HG03558 (cell line): ENCODE measurements around the gene HTR3C.
"Not testable (repeated sequence)": the region's sequence is repeated elsewhere in the genome, so short reads cannot be mapped to it uniquely, and the experiment has no call there.

Experiments used
- ATAC-seq: cut with Tn5 transposase; IDR thresholded peaks from one replicate; pipeline ENCODE4 v1.9.1; 2021; ENCODE audit warnings: moderate number of reproducible peaks; ENCODE audit not compliant: unreplicated experiment; ENCODE audit errors: extremely low read depth

The HTR3C gene

GRCh38 chr3:184052767-184053166 is at the start of gene HTR3C:
HTR3C (plus strand) TSS chr3:184053047; CDS start chr3:184053081, 34 bp downstream.
- ATAC-seq = no peak

- ATAC-seq = no peak
Observed at GRCh38 chr3:184003187-184003967, 49.5 kb upstream of the HTR3C start.

DNA sequence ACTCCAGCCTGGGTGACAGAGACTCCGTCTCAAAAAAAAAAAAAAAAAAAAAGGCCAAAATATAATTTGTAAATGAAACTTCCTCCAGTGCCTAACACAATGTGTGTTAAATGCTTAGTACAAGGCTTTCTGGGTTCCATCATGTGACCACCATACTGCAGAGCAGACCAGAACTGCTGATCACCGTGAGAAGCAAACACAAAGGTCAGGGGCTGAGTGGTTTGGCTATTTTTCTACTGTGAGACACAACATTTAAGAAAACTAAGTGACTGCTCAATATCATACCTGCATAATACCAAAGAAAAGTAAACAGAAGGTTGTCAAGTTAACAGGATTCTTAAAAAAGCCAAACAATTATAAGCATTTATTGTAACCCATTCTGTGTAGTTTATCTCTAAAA is 48.4 kb upstream of the HTR3C start:
- no peak for ATAC-seq

- ATAC-seq = no peak
Observed at GRCh38 chr3:184005941-184006507, 46.8 kb upstream of the HTR3C start.

GRCh38 chr3:184007143-184007813 is 45.6 kb upstream of the HTR3C start:
- ATAC-seq = not testable (repeated sequence)

GRCh38 chr3:184008161-184008560 is 44.7 kb upstream of the HTR3C start:
- no peak for ATAC-seq

DNA sequence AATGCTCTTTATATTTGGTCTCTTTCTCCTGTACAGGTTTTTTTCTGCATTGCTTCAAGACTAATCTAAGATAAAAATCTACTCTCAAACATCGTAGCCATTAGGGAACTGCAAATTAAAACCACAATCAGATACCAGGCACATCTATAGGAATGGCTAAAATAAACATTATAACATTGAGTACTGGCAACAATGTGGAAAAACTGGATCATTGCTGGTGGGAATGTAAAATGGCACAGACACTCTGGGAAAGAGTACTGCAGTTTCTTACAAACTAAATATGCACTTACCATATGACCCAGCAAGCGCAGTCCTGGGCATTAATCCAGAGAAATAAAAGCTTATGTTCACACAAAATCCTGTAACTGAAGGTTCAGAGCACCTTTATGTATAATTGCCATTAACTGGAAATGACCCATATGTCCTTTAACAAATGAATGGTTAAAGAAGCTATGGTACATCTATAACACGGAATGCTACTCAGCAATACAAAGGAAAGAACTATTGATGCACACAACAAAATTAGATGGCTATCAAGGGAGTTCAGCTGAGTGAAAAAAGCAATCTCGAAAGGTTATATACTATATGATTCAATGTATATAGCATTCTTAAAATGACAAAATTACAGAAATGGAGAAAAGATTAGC is 41.5 kb upstream of the HTR3C start:
- ATAC-seq = no peak

DNA sequence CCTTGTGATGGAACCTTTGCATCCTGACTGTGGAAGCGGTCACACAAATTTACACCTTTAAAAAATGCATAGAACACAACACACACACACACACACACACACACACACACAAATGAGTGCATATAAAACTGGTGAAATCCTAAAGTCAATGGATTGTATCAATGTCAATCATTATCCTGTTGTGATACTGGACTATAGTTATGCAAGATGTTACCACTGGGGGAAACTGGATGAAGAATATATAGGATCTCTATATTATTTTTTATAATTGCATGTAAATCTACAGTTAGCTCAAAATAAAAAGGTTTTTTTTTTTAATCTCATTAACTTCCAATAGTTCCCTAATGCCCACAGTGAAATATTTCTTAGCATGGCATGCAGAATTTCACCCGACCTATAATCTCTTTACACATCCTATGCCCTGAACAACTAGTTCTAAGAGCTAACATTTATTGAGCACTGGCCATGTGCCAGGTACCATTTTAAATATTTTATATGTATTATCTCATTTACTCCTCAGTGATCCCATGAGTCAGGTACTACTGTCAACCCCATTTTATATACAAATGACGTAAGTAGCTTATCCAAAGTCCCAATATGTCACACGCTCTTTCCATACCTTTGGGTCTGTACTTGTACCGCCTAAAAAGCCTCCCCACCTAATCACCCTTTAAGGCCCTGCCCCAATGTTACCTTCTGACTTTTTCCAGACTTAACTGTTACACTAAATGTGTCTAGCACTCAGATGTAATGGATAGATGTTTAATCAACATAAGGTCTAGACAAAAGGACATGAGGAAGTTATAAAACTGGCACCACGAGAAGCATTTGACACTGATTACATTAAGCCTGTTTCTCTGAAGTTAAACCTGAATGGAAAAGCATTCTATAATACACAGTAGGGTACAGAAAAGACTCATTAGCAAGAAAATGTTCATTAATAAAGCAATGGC is 40.6 kb upstream of the HTR3C start:
- no peak for ATAC-seq

- ATAC-seq = no peak
Observed at GRCh38 chr3:184015381-184016019, 37.3 kb upstream of the HTR3C start.

DNA sequence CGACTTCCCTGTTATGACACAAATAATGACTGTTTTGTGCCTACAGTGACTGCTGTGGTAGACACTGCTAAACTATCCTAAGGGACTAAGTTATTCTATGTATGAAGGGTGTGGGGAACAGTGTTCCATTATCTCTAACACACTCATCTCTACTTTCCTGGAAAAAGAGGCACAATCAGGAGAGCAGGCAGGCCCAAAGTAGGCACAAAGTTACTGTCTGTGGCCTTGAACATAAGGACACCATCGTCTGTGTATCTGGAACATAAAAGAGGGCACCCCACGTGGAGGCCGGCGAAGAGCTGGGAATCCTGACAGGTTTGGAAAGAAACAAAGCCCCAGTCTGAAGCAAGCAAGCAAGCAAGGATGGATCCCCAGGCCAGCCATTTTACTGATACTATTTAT is 36.7 kb upstream of the HTR3C start:
- ATAC-seq = no peak

DNA sequence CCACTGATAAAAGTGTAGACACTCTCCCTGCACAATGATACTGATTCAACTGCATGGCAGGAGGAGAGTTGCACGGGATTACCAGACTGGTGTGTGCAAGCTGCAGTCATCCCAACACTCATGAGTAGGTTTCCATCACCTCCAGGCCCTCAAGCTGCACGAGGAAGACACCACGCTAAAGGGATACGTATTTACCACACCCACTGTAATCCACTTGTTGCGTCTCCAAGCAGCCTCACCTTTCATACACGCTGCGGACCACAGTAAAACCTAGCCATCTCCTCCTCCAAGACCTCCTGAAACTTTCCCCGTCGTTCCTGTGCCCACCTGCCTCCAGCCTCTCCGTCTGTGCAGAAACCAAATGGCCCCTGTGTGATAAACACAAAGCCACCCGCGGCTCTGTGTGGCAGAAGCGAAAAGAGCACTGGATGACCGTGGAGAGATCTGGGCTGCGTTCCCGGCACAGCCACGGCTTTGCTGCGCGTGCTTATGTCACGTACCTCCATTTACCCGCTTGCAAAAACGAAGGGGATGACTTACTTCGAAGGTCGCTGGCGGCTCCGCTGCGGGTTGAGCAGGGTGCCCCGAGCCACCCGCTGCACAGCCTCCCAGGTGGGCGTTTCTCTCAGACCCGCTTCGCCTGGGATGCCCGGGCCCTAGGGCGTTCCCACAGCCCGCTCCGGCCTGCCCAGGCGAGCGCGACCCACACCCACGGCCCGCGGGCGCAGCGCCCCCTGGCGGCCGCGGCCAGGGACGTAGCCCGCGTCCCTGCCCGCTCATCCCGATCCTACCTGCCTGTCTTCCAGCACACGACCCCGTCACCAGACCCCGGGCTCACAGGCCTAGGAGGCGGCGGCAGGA is 35.8 kb upstream of the HTR3C start:
- peak; percentile 27 for ATAC-seq

DNA sequence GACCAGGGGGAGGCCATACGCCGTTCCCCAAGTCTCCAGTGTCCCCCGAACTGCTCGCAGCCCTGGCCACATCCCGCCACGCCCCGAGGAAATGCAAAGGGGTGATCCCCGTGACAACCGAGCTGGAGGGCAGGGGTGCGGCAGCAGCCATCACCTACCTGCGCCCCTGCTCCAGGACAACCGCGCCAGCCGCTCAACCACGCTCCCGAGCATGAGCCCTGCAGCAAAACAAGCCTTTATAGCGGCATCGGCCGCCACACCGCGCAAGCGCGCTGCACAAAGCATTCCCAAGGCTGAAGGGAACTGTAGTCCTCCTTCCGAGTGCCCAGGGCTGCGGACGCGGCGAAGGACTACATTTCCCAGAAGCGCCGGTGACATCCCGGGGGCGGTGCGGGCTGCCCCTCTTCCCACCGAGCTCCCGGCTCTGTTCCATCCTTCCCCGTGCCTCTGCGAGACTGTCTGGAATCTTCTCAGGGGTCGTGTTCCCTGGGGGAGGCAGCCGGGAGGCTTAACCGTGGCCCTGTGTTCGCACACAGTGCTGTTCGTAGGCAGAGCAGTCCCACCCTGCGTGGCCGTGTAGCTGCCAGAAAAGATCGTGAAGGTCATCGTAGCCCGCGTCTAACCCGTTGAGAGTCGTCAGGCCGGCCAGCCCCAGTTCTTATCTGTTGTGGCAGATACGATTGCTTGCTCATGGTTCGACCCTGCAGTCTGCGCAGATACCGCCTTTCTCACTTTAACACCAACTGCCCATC is 35.0 kb upstream of the HTR3C start, which contains the start of gene ABCC5:
Gene ABCC5 (minus strand): TSS at position 213 of the 752 bp plus-strand sequence. CDS start 3,492 bp downstream, outside the sequence.
- peak; percentile 85 for ATAC-seq

GRCh38 chr3:184018424-184018973 is 34.3 kb upstream of the HTR3C start:
- no peak for ATAC-seq

DNA sequence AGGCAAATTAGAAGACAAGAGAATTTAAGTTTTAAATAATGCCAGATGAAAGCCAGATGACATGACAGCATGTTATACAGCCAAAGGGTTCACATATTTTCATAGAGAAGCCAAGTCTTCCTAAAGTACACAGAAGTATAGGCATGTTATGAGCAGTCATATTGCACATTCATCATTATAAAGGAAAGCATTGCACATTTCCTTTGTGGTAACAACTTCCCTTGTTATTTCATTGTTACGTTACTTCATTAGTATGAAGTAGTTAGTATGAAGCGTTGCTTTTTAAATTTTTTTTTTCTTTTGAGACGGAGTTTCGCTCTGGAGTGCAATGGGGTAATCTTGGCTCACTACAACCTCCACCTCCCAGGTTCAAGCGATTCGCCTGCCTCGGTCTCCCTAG is 30.5 kb upstream of the HTR3C start:
- ATAC-seq = no peak

DNA sequence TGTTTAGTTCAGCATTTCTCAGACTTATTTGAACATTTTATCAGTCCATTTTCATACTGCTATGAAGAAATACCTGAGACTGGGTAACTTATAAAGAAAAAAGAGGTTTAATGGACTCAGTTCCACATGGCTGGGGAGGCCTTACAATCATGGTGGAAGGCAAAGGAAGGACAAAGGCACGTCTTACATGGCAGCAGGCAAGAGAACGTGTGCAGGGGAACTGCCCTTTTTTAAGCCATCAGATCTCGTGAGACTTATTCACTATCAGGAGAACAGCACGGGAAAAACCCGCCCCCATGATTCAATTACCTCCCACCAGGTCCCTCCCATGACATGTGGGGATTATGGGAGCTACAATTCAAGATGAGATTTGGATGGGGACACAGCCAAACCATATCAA is 27.6 kb upstream of the HTR3C start:
- ATAC-seq = not testable (repeated sequence)

GRCh38 chr3:184028275-184028890 is 24.5 kb upstream of the HTR3C start:
- not testable (repeated sequence) for ATAC-seq

DNA sequence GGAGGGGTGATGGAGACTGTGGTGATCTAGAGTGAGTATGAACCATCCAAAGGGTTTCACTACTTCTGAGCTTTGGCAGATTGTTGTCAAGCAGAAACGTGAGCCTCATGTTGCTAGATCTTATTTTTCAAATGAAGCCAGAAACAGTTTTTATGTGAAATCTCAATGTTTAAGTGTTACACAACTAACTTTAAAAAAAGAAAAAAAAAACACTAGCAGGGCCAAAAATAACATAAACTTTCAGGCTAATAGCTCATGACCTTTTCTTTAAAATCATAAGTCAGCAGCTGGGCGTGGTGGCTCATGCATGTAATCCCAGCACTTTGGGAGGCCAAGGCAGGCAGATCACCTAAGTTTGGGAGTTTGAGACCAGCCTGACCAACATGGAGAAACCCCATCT is 23.4 kb upstream of the HTR3C start:
- ATAC-seq = no peak
